H1 (cell line): ENCODE data around the gene SEZ6L. TPM values are rescaled to one million over a fixed set of nuclear protein-coding genes. Genes with fewer than 3 reads are reported as not detected.

ENCODE experiments used
- CTCF ChIA-PET: fragments of 300-600 bp; sonication (Branson Sonifier 250); formaldehyde crosslinking; loops from one replicate; lab custom pipeline; 2021; ENCODE audit not compliant: partially characterized antibody; lab: Charles Lee
- POLR2A ChIA-PET: fragments of 300-600 bp; sonication (Branson Sonifier 250); formaldehyde crosslinking; loops from one replicate; lab custom pipeline; 2021; ENCODE audit warnings: inconsistent platforms; ENCODE audit not compliant: partially characterized antibody; lab: Charles Lee
- DNase-seq, 2 experiments: peaks; one replicate each; pipeline versions ENCODE4 v3.0.0 to v3.0.0-alpha.2; 2010 to 2022; ENCODE audit warnings: low spot score in 2 of 2, low read depth in 1 of 2, mixed read lengths in 1 of 2
- FAIRE-seq: peaks from 2 replicates; lab custom pipeline; 2011; peaks lifted over from hg19 to GRCh38; lab: Jason Lieb, UNC
- H2AFZ ChIP-seq: 2 replicates; pipeline ENCODE4 v1.8.1; 2012; ENCODE audit warnings: low read length, inconsistent platforms
- H2AK5ac ChIP-seq: 2 replicates; pipeline ENCODE4 v1.6.1; 2013; ENCODE audit warnings: low read depth, low read length
- H2BK120ac ChIP-seq: replicated peaks from 2 replicates; pipeline ENCODE3; 2013; ENCODE audit warnings: low read depth, low read length, inconsistent platforms
- H2BK12ac ChIP-seq: 2 replicates; pipeline ENCODE4 v1.6.1; 2013; ENCODE audit warnings: low read depth, low read length
- H2BK15ac ChIP-seq: 2 replicates; pipeline ENCODE4 v1.6.1; 2013; ENCODE audit warnings: low read length
- H2BK20ac ChIP-seq: 2 replicates; pipeline ENCODE4 v1.6.1; 2013; ENCODE audit warnings: low read length
- H2BK5ac ChIP-seq: 2 replicates; pipeline ENCODE4 v1.6.1; 2013; ENCODE audit warnings: low read depth, low read length
- H3K14ac ChIP-seq: 2 replicates; pipeline ENCODE4 v1.6.1; 2013; ENCODE audit warnings: inconsistent platforms; ENCODE audit not compliant: insufficient read length
- H3K18ac ChIP-seq: 2 replicates; pipeline ENCODE4 v1.6.1; 2013; ENCODE audit warnings: low read length; ENCODE audit errors: extremely low read depth
- H3K23ac ChIP-seq: 2 replicates; pipeline ENCODE4 v1.6.1; 2013; ENCODE audit warnings: inconsistent platforms; ENCODE audit not compliant: insufficient read length
- H3K23me2 ChIP-seq: 2 replicates; pipeline ENCODE4 v1.6.1; 2013; ENCODE audit warnings: low read depth, low read length
- H3K27ac ChIP-seq: 2 replicates; pipeline ENCODE4 v1.6.1; 2011; ENCODE audit warnings: low read depth, low read length, inconsistent platforms
- H3K27me3 ChIP-seq, 4 experiments: replicated peaks in 1 of 4; 1 replicate in 1 of 4; 2 replicates in 3 of 4; pipeline versions ENCODE4 v1.6.1 to v1.8.1; 2011 to 2013; ENCODE audit warnings: low read length in 3 of 4, mild to moderate bottlenecking in 3 of 4, inconsistent platforms in 2 of 4, mixed read lengths in 2 of 4, moderate library complexity in 1 of 4; ENCODE audit not compliant: control insufficient read depth in 3 of 4, insufficient read depth in 3 of 4; ENCODE audit errors: extremely low read depth in 1 of 4
- H3K36me3 ChIP-seq, 4 experiments: 2 replicates each; pipeline versions ENCODE4 v1.6.1 to v1.8.1; 2011 to 2013; ENCODE audit warnings: mild to moderate bottlenecking in 4 of 4, low read length in 3 of 4, moderate library complexity in 2 of 4, control low read depth in 1 of 4, inconsistent platforms in 1 of 4; ENCODE audit not compliant: insufficient read depth in 4 of 4, control insufficient read depth in 2 of 4
- H3K4ac ChIP-seq: replicated peaks from 2 replicates; pipeline ENCODE3; 2013; ENCODE audit warnings: low read length, low read depth, mixed read lengths, inconsistent platforms; ENCODE audit not compliant: insufficient read length
- H3K4me1 ChIP-seq, 4 experiments: replicated peaks in 1 of 4; 1 replicate in 1 of 4; 2 replicates in 3 of 4; pipeline versions ENCODE4 v1.6.1 to v1.8.1; 2011 to 2013; ENCODE audit warnings: low read length in 3 of 4, inconsistent platforms in 2 of 4, mixed read lengths in 1 of 4; ENCODE audit not compliant: insufficient read depth in 4 of 4, control insufficient read depth in 3 of 4
- H3K4me2 ChIP-seq, 2 experiments: 2 replicates each; pipeline versions ENCODE4 v1.6.1 to v1.8.1; 2011 to 2013; ENCODE audit warnings: low read depth in 2 of 2, low read length in 2 of 2, control low read depth in 1 of 2, inconsistent platforms in 1 of 2, mild to moderate bottlenecking in 1 of 2; ENCODE audit not compliant: insufficient read depth in 1 of 2
- H3K4me3 ChIP-seq, 4 experiments: fragments of 200-600, 300-600 bp in 1 of 4; sonication (generic), shearing (Covaris generic), sonication (Bioruptor Twin) in 1 of 4; 2 replicates each; pipeline versions ENCODE4 v1.5.1 to v1.8.1; 2011 to 2016; ENCODE audit warnings: low read length in 4 of 4, low read depth in 3 of 4, control low read depth in 2 of 4, inconsistent platforms in 2 of 4, mild to moderate bottlenecking in 2 of 4, mixed read lengths in 1 of 4, moderate library complexity in 1 of 4; ENCODE audit not compliant: insufficient read depth in 2 of 4; ENCODE audit errors: extremely low read depth in 1 of 4
- H3K56ac ChIP-seq: replicated peaks from 2 replicates; pipeline ENCODE3; 2013; ENCODE audit warnings: low read depth, mild to moderate bottlenecking, mixed read lengths, low read length, inconsistent platforms; ENCODE audit not compliant: insufficient read length
- H3K79me1 ChIP-seq: 2 replicates; pipeline ENCODE4 v1.6.1; 2013; ENCODE audit warnings: low read depth, low read length, control low read depth
- H3K79me2 ChIP-seq, 2 experiments: 2 replicates each; pipeline versions ENCODE4 v1.6.1 to v1.8.1; 2012 to 2013; ENCODE audit warnings: low read length in 2 of 2, mild to moderate bottlenecking in 2 of 2, inconsistent platforms in 1 of 2; ENCODE audit not compliant: insufficient read depth in 2 of 2, control insufficient read depth in 1 of 2
- H3K9ac ChIP-seq, 4 experiments: replicated peaks in 1 of 4; 1 replicate in 1 of 4; 2 replicates in 3 of 4; pipeline versions ENCODE4 v1.6.1 to v1.8.1; 2011 to 2013; ENCODE audit warnings: low read depth in 3 of 4, low read length in 3 of 4, control low read depth in 2 of 4, mild to moderate bottlenecking in 2 of 4, moderate library complexity in 2 of 4, inconsistent platforms in 1 of 4; ENCODE audit errors: extremely low read depth in 1 of 4
- H3K9me3 ChIP-seq, 2 experiments: 2 replicates each; pipeline versions ENCODE4 v1.6.1 to v1.8.1; 2012 to 2013; ENCODE audit warnings: mild to moderate bottlenecking in 2 of 2, moderate library complexity in 2 of 2, control low read depth in 1 of 2, inconsistent platforms in 1 of 2, low read depth in 1 of 2, low read length in 1 of 2, mixed read lengths in 1 of 2; ENCODE audit not compliant: insufficient read depth in 2 of 2
- H4K20me1 ChIP-seq, 2 experiments: replicated peaks in 1 of 2; 2 replicates each; pipeline versions ENCODE3 to v1.8.1; 2011 to 2013; ENCODE audit warnings: inconsistent platforms in 2 of 2, low read length in 2 of 2, mild to moderate bottlenecking in 1 of 2; ENCODE audit not compliant: insufficient read depth in 2 of 2, control insufficient read depth in 1 of 2
- H4K5ac ChIP-seq: 2 replicates; pipeline ENCODE4 v1.6.1; 2013; ENCODE audit warnings: low read length, low read depth, mixed read lengths, inconsistent platforms; ENCODE audit not compliant: insufficient read length
- H4K8ac ChIP-seq: 2 replicates; pipeline ENCODE4 v1.8.0; 2013; ENCODE audit warnings: mild to moderate bottlenecking, moderate library complexity, low read length, inconsistent platforms; ENCODE audit not compliant: insufficient read depth; ENCODE audit errors: extremely low read depth
- H4K91ac ChIP-seq: replicated peaks from 2 replicates; pipeline ENCODE3; 2013; ENCODE audit warnings: low read length, mixed read lengths, inconsistent platforms; ENCODE audit not compliant: insufficient read length
- ATF2 ChIP-seq: IDR thresholded peaks from 2 replicates; pipeline ENCODE4 v1.6.1; 2012; ENCODE audit warnings: low read length, inconsistent platforms
- BACH1 ChIP-seq: IDR thresholded peaks from 2 replicates; pipeline ENCODE4 v1.6.1; 2012; ENCODE audit warnings: low read length, improper control_type of control experiment
- BRCA1 ChIP-seq: IDR thresholded peaks from 2 replicates; pipeline ENCODE4 v1.6.1; 2012; ENCODE audit warnings: low read depth, low read length, improper control_type of control experiment
- EGR1 ChIP-seq: IDR thresholded peaks from 2 replicates; pipeline ENCODE4 v1.6.1; 2011; ENCODE audit warnings: low read depth, low read length, borderline replicate concordance
- GABPA ChIP-seq: IDR thresholded peaks from 2 replicates; pipeline ENCODE4 v1.6.1; 2011; ENCODE audit warnings: mild to moderate bottlenecking, low read length, moderate library complexity, borderline replicate concordance; ENCODE audit not compliant: insufficient read depth
- HDAC2 ChIP-seq, 2 experiments: fragments of 300-600 bp in 1 of 2; sonication (generic) in 1 of 2; IDR thresholded peaks; 2 replicates each; pipeline ENCODE4 v1.6.1; 2011 to 2012; ENCODE audit warnings: low read depth in 2 of 2, low read length in 2 of 2, mild to moderate bottlenecking in 2 of 2, moderate library complexity in 2 of 2, borderline replicate concordance in 1 of 2, inconsistent platforms in 1 of 2
- JUN ChIP-seq: IDR thresholded peaks from 2 replicates; pipeline ENCODE4 v1.6.1; 2011; ENCODE audit warnings: low read depth, mild to moderate bottlenecking, improper control_type of control experiment, low read length
- KDM5A ChIP-seq: fragments of 200-600 bp; IDR thresholded peaks from 2 replicates; pipeline ENCODE4 v1.7.1; 2012; ENCODE audit warnings: mild to moderate bottlenecking, low read length, inconsistent platforms, mixed read lengths
- RAD21 ChIP-seq, 2 experiments: IDR thresholded peaks in 1 of 2; conservative IDR thresholded peaks in 1 of 2; 2 replicates each; pipeline ENCODE4 v1.6.1; 2011; ENCODE audit warnings: low read depth in 2 of 2, low read length in 2 of 2, improper control_type of control experiment in 1 of 2, inconsistent platforms in 1 of 2, mild to moderate bottlenecking in 1 of 2, moderate library complexity in 1 of 2
- RFX5 ChIP-seq: IDR thresholded peaks from 2 replicates; pipeline ENCODE4 v1.6.1; 2011; ENCODE audit warnings: low read depth, low read length, improper control_type of control experiment, borderline replicate concordance
- SIRT6 ChIP-seq: IDR thresholded peaks from one replicate; pipeline ENCODE4 v1.7.1; 2012; ENCODE audit warnings: low read length, inconsistent platforms
- TAF7 ChIP-seq: optimal IDR thresholded peaks from 2 replicates; pipeline ENCODE3; 2011; ENCODE audit warnings: low read depth, mild to moderate bottlenecking, inconsistent platforms, low read length, moderate library complexity, borderline replicate concordance
- WGBS, 2 experiments: shearing (Covaris generic) in 1 of 2; methylation state at CpG; one replicate each; pipeline versions ENCODE4 v1.1.6 to v1.1.7; 2013 to 2015; ENCODE audit warnings: low lambda C conversion rate in 2 of 2, mixed read lengths in 2 of 2, inconsistent platforms in 1 of 2, low coverage in 1 of 2, missing lambda C conversion rate in 1 of 2; ENCODE audit not compliant: insufficient replicate concordance in 2 of 2, insufficient coverage in 1 of 2, insufficient read length in 1 of 2; ENCODE audit errors: extremely low coverage in 1 of 2, missing lambda C conversion rate in 1 of 2; 5-methylcytosine and 5-hydroxymethylcytosine counted together
- polyA plus RNA-seq, 7 experiments: library from polyadenylated mRNA; depleted of rRNA in 3 of 7; stranded (reverse) in 5 of 7; unstranded in 2 of 7; fragments of >200 nt in 5 of 7; fragments of 200-250 nt in 2 of 7; gene quantifications; 1 replicate in 5 of 7; 2 replicates in 1 of 7; 4 replicates in 1 of 7; pipeline versions ENCODE4 v1.2.1 to v1.2.3, GENCODE V29; 2011 to 2013; ENCODE audit warnings: missing spikeins in 2 of 7, mixed read lengths in 2 of 7
- total RNA-seq: library from RNA; stranded (reverse); fragmentation: NEBNext Ultra II Directional; extraction: Animal tissue kit (Norgen Biotek cat#: 25700); gene quantifications from 2 replicates; pipeline ENCODE4 v1.2.1, GENCODE V29; 2021

SEZ6L gene
- total and polyA plus RNA-seq, 2 of the 8 experiments (the other 6 are each of a cell fraction or from before 2014, with no cell fraction given): 0.06 to 0.33 TPM

- no peak overlapping the region for H2BK120ac ChIP-seq
- CTCF ChIA-PET: interaction anchor here (0.7 to 1.3 kb wide), 4 partner anchors 14 to 52 kb away, joined by 3 to 6 read pairs (median 4); no protein-coding TSS in a partner anchor
- H2BK15ac ChIP-seq: no peak overlapping the region
- H4K20me1 ChIP-seq: no peaks in the 10 kb centered on the region
- no peak overlapping the region for H3K4me2 ChIP-seq
- no peak overlapping the region for H2AK5ac ChIP-seq
- no peak overlapping the region for H3K23ac ChIP-seq
- H3K79me2 ChIP-seq: no peaks in the 10 kb centered on the region
- no peak overlapping the region for H3K27ac ChIP-seq
- 86% methylated on average over 3 of the region's 3 CpGs; no CpG with 5 or more reads in 1 of the 2 experiments for WGBS, 2 experiments
- no peak overlapping the region for H3K4ac ChIP-seq
- H3K14ac ChIP-seq: no peak overlapping the region
- no peaks in the 10 kb centered on the region; the same call in 1 of the 2 replicates for H3K23me2 ChIP-seq
- peaks cover 0 to 3% of the 10 kb centered on the region in 2 experiments; a peak in 1 of 4 replicates for H3K9me3 ChIP-seq
- H3K79me1 ChIP-seq: no peaks in the 10 kb centered on the region
- no peak overlapping the region for H3K18ac ChIP-seq
- no peaks in the 10 kb centered on the region for H3K4me1 ChIP-seq
- no peaks in the 10 kb centered on the region for H3K36me3 ChIP-seq
- DNase-seq (no peak), FAIRE-seq (no peak)
- POLR2A ChIA-PET: interaction anchor here (1.2 kb wide), 1 partner anchor 65 kb away, joined by 4 read pairs; the partner anchor contains the start of genes HPS4 and SRRD
- H3K9ac ChIP-seq: no peak overlapping the region
- H2BK12ac ChIP-seq: no peak overlapping the region
- H3K56ac ChIP-seq: no peak overlapping the region
- no peak overlapping the region for H3K4me3 ChIP-seq
- no peak overlapping the region for H2BK5ac ChIP-seq
- H4K91ac ChIP-seq: no peak overlapping the region
- H4K8ac ChIP-seq: no peak overlapping the region
- H2BK20ac ChIP-seq: no peak overlapping the region
- no peak overlapping the region for H4K5ac ChIP-seq
- H3K27me3 ChIP-seq: no peaks in the 10 kb centered on the region
- 0 out of 2 replicates have a peak overlapping the region, but pooled peaks have one; percentile 6 for H2AFZ ChIP-seq
- TF ChIP-seq HDAC2 (IDR thresholded peaks at IDR 0.05; ENCODE audit: borderline replicate concordance in 1 of 2, low read depth in 2 of 2, low read length in 2 of 2) (no peak), GABPA (no peak), BRCA1 (no peak), TAF7 (no peak), JUN (no peak), RAD21 (IDR thresholded peaks at IDR 0.05 in 1 of 2, conservative IDR thresholded peaks at IDR 0.05 in 1 of 2; ENCODE audit: low read depth in 2 of 2, low read length in 2 of 2) (no peak), SIRT6 (no peak), BACH1 (no peak), ATF2 (no peak), KDM5A (no peak), RFX5 (no peak), EGR1 (no peak)
Observed at GRCh38 chr22:26418620-26419019, 249.4 kb downstream of the SEZ6L start.
